GM18867 (cell line): ENCODE measurements around the gene RNF213.
A peak's percentile ranks its signal among the peaks of the same experiment; 100 is the strongest.
"Not testable (repeated sequence)": the region's sequence is repeated elsewhere in the genome, so short reads cannot be mapped to it uniquely, and the experiment has no call there.

ENCODE experiments used
- ATAC-seq: cut with Tn5 transposase; IDR thresholded peaks from one replicate; pipeline ENCODE4 v1.9.1; 2021; ENCODE audit warnings: mild to moderate bottlenecking, moderate library complexity; ENCODE audit not compliant: unreplicated experiment

Gene RNF213

GRCh38 chr17:80248894-80249710, 11.6 kb upstream of the RNF213 start:
- no peak for ATAC-seq

- ATAC-seq: no peak
Observed at GRCh38 chr17:80251966-80252365, 8.7 kb upstream of the RNF213 start.

DNA sequence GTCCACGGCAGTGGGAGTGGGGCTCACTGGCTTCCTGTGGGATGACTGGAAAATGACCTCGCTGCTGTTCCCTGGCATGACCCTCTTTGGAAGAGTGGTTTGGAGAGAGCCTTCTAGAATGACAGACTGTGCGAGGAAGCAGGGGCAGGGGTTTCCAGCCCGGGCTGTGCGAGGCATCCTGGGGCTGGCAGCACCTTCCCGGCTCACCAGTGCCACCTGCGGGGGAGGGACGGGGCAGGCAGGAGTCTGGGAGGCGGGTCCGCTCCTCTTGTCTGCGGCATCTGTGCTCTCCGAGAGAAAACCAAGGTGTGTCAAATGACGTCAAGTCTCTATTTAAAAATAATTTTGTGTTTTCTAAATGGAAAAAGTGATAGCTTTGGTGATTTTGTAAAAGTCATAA, 7.8 kb upstream of the RNF213 start:
- peak; percentile 54 for ATAC-seq

- ATAC-seq: no peak
Observed at GRCh38 chr17:80253631-80254395, 6.8 kb upstream of the RNF213 start.

GRCh38 chr17:80254396-80255251, 6.0 kb upstream of the RNF213 start:
- ATAC-seq: peak; percentile 45

DNA sequence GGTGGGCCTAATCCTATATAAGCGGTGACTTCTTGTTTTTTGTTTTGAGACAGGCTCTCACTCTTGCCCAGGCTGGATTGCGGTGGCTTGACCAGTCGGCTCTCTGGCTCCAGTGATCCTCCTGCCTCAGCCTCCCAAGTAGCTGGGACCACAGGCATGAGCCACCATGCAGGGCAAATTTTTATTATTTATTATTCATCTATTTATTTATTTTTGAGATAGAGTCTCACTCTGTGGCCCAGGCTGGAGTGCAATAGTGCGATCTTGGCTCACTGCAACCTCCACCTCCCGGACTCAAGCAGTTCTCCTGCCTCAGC, 4.7 kb upstream of the RNF213 start:
- no peak for ATAC-seq

DNA sequence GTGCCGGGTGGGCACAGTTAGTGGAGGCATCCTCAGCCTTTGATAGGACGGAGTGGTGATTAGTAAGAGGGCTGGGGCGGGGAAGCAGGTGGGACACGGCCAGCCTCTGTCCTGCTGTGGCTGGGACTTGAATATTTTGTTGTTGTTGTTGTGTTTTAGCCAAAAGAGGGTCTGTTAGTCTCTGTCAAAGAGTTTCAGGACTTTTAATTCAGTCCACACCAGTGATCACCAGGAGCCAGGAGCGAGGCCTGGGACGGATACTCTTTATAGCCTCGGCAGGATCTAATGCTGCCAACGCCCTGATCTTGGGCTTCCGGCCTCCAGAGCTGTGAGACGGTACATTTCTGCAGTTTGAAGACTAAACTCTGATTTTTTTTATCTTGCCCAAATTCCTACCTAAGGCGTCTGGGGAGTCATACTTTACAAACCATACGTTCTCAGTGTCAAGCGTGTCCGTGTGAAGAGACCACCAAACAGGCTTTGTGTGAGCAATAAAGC, 2.9 kb upstream of the RNF213 start:
- ATAC-seq: no peak

DNA sequence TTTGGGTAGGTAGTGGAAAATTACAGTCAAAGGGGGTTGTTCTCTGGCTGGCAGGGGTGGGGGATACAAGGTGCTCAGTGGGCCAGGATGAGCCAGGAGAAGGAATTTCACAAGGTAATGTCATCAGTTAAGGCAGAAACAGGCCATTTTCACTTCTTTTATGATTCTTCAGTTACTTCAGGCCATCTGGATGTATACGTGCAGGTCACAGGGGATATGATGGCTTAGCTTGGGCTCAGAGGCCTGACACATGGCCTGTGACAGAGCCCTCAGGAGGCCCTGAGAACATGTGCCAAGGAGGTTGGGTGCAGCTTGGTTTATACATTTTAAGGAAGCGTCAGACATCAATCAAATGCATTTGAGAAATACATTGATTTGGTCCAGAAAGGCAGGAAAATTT, 2.4 kb upstream of the RNF213 start:
- not testable (repeated sequence) for ATAC-seq

DNA sequence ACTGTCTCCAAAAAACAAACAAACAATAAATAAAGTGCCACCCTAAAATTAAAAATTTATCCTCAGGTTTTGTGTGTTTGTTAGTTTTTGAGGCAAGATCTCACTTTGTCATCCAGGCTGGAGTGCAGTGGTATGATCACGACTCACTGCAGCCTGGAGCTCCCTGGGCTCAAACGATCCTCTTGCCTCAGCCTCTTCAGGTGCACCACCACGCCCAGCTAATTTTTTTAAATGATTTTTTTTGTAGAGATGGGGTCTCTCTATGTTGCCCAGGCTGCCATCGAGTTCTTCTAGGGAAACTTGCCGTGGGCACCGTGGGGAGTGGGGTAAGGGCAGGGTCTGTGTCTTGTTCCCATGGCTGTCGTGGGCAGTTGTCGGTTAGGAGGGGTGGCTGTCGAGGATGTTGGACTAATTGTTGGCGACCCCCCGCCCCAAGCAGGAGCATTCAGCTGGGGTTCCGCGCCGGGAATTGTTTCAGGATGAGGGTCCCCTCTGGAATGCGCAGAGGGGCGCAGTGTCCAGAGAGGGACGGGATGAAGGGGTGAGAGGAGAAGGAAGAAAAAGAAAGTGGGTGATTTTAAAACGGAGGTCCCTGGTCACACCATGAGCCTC, 1.1 kb upstream of the RNF213 start:
- ATAC-seq: no peak

DNA sequence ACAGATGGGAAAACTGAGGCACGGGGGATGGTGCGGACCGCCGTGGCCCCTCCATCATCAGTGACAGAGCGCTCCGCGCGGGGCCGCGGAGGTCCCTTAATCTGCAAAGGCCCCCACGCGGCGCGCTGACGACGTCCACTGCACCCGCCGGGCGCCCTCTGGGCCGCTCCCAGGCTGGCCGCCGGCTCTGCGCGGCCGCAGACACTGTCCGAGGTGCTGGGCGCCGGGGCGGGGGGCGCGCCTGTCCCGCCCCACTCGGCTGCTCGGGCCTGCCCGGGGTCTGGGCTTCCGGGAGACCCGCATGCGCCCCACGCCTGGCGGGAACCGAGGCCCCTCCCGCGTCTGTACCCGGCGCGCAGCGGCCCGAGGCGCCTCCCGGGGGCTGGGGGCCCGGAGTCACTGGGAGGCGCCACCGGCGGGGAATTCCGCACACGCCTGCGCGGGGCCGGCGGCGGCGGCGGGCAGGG, 550 bp upstream of the RNF213 start:
- ATAC-seq: peak; percentile 34

GRCh38 chr17:80261159-80261894, 675 bp downstream of the RNF213 start:
- ATAC-seq: no peak

DNA sequence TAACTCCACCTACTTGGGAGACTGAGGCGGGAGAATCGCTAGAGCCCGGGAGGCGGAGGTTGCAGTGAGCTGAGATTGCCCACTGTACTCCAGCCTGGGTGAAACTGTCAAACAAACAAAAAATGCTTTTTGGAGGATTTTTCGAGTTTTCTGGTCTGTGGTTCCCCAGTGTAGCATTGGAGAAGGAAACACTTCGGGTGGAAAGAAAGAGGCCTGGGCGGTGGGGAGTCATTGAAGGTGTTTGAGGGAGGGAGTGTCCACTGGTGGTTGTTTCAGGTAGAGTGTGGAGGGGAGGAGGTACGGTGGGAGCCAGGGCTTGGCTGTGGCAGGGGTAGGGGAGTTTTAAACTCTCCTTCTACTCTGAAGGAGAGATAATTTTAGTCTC, 1.2 kb downstream of the RNF213 start:
- ATAC-seq: no peak

GRCh38 chr17:80262291-80262690, 1.6 kb downstream of the RNF213 start:
- ATAC-seq: no peak

DNA sequence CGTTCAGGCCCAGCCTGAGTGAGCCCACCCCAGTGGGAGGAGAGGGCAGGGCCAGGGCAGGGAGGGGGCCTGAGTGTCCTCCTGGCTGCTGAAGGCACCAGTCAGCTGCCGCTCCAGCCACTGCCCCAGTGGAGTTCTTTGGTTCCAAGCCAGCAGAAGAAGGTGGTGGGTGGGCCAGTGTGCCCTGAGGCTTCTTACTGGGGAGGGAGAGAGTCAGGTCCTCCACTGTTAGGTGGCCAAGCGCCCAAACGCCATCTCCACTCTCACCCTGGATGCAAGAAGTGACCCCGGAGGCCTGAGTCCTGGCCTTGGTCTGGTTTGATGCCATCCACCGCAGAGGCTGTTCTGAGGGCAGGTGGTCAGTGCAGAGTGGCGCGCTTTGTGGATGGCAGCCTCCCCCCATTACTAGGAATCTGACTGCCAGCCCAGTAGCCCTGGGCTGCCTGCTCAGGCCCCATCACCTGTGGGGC, 2.2 kb downstream of the RNF213 start:
- ATAC-seq: no peak

DNA sequence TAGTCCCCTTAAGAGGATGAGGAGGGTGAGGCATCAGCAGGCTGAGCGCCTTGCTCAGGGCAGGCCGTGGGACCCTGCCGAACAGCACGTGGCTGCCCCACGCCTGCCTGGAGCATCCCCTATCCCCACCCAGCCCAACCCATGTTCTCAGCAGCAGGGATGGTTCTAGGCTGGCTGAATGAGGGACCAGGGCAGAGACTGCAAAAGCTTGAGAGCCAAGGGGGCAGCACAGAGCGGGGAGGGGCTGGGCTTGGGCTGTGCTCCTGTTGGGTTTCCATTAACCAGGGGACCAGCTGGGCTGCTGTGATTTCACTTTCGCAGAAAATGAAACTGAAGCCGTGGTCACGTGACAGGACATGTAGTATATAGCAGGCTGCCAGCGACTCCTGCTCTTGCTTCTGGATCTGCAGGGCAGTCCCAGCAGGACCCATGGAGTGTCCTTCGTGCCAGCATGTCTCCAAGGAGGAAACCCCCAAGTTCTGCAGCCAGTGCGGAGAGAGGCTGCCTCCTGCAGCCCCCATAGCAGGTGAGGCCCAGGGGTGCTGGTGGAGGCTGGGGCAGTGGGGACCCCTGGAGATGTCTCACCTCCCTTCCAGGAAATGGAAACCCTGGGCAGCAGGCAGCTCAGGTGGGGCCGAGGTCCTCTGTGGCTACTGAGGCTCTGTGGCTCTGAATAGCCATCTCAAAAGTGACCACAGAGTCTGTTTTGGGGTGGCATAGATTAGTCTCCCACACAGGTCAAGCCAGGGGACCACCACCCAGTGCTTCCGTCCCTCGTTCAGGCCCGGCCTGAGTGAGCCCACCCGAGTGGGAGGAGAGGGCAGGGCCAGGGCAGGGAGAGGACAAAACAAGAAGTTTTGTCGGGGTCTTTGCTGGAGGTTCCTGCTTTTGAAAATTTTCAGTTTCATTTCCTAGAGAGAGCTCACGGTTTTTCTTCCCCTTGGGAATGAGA, 2.9 kb downstream of the RNF213 start:
- peak; percentile 38 for ATAC-seq

DNA sequence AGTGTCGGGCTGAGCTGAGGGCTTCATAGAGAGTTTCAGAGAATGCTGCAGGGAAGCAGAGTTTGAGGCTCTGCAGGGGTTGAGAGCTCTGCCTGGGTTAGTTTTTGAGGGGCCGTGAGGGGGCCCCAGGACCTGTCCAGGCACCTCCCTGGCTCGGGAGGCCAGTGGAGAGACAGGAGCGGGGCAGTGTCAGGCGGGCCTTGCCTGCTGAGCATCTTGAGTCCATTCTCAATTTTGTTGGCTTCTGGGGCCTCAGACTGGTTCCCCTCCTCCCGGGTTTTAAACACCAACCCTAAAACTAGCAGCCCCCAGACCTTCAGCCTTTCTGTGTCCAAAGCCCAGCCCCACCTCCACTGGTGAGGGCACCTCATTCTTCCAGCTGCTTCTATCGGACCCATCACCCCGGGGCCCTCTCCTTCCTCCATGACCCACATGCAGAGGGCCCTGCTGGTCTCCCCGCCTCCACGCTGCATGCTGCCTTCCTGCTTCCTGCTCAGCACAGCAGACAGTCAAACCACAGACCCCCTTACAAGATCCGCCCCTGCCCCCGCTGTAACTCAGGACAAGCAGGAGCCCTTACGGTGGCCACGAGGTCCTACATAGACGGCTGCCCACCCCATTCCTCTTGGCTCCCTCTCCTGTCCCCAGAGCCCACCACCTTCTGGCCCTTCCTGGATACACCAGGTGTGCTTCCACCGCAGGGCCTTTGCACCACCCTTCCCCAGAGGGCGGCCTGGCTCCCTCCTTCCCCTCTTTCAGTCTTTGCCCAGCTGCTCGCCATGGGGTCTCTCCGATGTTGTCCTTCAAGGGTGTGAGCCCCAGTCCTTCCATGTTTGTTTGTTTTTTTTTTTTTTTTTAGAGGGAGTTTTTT, 3.8 kb downstream of the RNF213 start:
- no peak for ATAC-seq

- ATAC-seq: no peak
Observed at GRCh38 chr17:80265205-80266068, 4.8 kb downstream of the RNF213 start.
